GM12873 (cell line): ENCODE results near the gene ZNF74.

Source experiments
- TF ChIP-seq, protein P1 (sequence below): IDR thresholded peaks from 2 replicates; pipeline ENCODE4 v1.5.1; 2012; ENCODE audit warnings: low read depth, mild to moderate bottlenecking, moderate library complexity, low read length, control low read depth; ENCODE audit not compliant: insufficient read depth; ENCODE audit errors: missing control alignments

Gene ZNF74

DNA sequence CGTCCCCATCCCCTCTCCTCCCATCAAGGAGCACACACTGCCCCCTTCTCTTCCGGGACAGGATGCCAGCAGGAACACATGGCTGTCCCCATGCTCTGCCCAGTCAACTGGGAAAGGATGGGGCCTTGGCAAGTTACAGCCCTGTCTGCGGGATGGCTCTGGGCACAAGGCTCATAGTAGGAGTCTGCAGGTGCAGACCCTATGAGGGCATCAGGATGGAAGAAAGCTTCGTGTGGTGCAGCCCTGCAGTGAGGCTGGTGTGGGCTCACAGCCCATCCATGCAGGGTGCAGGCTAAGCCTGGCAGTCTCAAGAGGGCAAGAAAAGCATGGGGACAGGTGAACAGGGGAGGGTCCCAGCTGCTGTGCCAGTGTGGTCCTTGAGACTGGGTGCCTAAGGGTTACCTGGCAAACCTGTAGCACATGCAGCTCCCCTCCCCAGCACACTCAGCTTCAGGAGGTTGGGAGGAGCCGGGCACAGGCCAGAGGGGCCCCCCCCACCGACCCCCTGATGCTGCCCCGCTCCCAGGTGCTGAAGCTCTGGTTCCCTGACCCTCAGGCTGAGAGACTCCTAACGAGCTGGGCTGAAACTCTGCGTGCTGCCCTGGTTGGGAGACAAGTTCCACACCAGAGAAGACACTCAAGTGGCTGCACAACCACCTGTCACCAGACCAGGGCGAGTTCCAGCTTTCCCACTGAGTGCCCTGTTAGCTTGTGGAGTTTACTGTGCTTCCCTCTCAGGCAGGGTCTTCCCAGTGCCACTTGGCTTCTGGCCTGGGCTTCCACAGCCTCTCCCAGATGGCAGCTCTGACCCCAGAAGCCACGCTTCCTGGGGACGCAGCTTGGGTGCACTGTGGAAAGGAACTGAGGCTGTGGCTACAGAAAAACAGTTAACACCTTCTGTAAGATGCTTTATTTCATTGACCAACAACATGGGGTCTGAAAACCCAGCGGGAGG lies 47.0 kb downstream of the ZNF74 start:
- TF ChIP-seq, protein P1, sequence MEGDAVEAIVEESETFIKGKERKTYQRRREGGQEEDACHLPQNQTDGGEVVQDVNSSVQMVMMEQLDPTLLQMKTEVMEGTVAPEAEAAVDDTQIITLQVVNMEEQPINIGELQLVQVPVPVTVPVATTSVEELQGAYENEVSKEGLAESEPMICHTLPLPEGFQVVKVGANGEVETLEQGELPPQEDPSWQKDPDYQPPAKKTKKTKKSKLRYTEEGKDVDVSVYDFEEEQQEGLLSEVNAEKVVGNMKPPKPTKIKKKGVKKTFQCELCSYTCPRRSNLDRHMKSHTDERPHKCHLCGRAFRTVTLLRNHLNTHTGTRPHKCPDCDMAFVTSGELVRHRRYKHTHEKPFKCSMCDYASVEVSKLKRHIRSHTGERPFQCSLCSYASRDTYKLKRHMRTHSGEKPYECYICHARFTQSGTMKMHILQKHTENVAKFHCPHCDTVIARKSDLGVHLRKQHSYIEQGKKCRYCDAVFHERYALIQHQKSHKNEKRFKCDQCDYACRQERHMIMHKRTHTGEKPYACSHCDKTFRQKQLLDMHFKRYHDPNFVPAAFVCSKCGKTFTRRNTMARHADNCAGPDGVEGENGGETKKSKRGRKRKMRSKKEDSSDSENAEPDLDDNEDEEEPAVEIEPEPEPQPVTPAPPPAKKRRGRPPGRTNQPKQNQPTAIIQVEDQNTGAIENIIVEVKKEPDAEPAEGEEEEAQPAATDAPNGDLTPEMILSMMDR = no peak

DNA sequence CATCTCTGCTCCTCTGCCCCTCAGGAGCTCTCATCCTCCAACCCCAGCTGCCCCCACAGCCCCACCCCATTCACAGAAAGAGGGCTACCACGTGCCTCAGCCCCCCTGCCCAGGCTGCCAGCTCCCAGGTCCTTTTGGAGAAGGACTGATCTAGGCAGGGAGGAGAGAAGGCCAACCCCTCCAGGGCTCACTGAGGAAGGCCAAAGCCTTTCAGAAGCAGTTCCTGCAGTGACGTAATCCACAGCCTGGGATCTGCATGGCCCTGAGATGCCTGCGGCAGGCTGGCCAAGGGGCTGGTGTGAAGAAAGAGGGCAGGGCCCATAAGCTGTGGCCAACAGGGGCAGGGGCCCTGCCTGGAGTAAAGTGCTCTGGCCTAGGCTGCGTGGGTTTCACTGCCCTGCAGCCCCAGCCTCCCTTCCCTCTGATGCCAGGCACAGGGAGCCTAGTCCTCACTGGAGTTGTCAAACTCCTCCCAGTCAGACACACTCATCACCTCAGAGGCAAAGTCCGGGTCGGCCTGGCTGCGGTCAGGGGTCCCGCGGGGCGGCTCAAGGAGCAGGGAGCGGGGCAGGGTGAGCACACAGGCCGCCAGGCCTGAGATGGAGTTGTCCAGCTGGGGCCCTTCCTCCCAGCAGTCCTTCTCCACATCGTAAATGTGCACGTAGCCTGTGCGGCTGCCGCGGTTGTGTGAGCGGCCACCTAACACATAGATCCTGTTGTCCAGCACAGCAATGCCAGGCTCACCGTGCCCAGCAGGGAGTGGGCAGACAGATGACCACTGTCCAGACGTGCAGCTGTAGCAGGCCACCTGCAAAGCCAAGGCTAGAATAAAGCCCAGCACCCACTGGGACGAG lies 47.9 kb downstream of the ZNF74 start:
- TF ChIP-seq, protein P1 = no peak

DNA sequence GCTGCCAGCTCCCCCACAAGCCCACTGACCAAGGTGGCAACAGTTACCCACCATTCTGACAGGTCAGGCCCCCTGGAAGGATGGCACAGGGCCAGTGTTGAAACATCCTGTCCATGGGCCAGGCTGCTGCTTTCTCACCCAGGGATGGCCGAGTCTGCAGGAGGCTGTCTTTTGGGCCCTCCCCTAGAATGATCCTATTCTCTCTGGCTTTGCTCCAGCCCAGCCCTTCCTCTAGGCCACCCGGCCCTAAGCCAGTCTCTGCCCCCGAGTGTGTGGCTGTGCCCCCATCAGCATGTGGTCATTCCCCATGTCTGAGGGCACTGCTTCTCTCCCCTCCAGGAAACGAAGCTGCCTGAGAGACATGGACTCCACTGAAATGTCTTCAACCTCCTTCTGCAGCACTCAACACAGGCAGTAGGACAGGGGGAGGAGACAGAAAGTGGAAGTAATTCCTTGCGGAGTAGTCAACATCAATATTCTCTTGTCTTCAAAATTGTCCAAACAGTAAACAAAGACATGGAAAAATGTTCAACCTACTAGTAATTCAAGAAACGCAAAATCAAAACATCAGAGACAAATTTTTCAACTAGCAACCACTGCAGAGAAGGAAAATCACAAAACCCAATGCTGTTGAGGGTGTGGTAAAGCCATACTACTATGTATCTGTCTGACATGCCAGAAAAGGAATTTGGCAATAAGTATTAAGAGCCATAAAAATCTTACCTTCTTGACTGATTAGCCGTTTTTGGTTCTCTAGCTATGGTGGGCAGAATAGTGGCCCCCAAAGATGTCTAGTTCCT lies 48.7 kb downstream of the ZNF74 start:
- TF ChIP-seq, protein P1 = no peak

DNA sequence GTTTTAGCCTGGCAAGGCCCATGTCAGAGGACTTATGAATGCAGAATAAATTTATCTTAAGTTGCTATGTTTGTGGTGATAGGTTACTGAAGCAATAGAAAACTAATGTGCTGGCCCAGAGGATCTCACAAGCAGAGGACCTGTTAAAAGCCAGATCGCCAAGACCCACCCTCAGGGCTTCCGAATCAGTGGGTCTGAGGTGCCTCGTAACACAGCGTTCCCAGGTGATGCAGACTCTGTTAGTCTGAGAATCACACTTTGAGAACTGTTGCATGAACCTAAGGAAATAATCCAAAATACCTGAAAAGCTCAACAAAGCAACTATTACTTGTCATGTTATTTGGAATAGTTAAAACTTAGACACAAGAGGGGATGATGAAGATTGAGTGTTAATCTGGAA lies 50.4 kb downstream of the ZNF74 start:
- TF ChIP-seq, protein P1 = no peak

DNA sequence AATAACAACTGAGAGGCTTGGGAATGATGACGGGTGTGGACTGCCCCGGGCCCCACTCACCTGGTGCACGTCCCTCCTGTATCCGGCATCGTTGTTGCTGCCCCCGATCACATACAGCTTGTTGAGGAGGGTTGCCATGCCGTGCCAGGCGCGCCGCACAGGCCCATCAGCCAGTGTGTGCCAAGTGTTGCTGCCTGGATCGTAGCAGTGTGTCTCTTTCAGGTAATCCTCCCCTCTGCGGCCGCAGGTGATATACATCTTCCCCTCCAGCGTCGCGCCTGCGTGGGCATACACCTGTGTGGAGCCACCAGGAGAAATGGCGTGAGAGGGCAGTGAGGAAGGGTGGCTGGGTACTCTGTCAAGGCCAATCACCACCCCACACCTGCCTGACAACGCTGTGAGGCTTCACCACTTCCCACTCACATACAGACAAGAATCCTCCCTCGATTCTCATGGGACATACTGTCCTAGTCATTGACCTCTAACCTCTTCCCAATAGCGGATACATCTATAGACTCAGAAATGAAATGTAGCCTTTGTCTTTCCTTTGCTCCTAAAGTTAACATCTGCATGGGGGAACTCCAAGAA lies 52.5 kb downstream of the ZNF74 start:
- TF ChIP-seq, protein P1 = no peak

DNA sequence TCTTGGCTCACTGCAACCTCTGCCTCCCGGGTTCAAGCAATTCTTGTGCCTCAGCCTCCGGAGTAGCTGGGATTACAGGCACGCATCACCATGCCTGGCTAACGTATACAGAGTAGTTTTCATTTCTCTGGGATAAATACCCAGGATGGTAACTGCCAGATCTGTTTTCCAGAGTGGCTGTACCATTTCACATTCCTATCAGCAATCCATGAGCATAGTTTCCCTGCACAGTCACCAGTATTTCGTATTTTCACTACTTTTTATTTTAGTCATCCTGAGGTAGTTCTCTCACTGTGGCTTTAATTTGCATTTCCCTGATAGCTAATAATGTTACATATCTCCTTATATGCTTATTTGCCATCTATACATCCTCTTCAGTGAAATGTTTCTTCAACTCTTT lies 54.7 kb downstream of the ZNF74 start:
- TF ChIP-seq, protein P1 = no peak
